ENCODE results near the gene TUBB3. TPM values are rescaled to one million over a fixed set of nuclear protein-coding genes. Genes with fewer than 3 reads are reported as not detected.

The TUBB3 gene
- total and polyA plus RNA-seq, 9 of the 15 experiments (the other 6 are each of a cell fraction or from before 2014, with no cell fraction given) = 0.18 to 12.5 (median 5.0) TPM

GRCh38 chr16:89954462-89954861 is 31.3 kb downstream of the TUBB3 start:
- peak overlapping the region in 1 of 2 experiments; percentile 2; a peak in 1 of 4 replicates for H3K9ac ChIP-seq (ENCODE audit: insufficient read depth in 1 of 2, low read depth in 2 of 2, low read length in 2 of 2)
- POLR2A ChIA-PET = interaction anchor here (0.6 to 2.4 kb wide), 4 partner anchors 9 to 79 kb away, joined by 3 to 11 read pairs (median 7); no protein-coding TSS in a partner anchor
- WGBS (ENCODE audit: insufficient coverage, low coverage, missing lambda C conversion rate) = 88% methylated on average over 15 of the region's 15 CpGs

More at GRCh38 chr16:89954462-89954861, 31.3 kb downstream of the TUBB3 start:
- H3K27ac ChIP-seq (ENCODE audit: extremely low read depth, low read depth, low read length) = no peak overlapping the region
- BruUV-seq (replicated peaks) = no TSS peak
- no peak overlapping the region for H3K4me2 ChIP-seq (ENCODE audit: insufficient read depth, low read length)
- in situ Hi-C loops (cut with MboI) (no loop called here), intact Hi-C loops (cut with micrococcal nuclease) (no loop called here)
- H3K4me3 ChIP-seq = no peak overlapping the region
- no peak for ATAC-seq
- H3K79me2 ChIP-seq (ENCODE audit: control insufficient read depth, insufficient read depth, low read length) = peaks cover 4% of the 10 kb centered on the region
- no peaks in the 10 kb centered on the region for H4K20me1 ChIP-seq (replicated peaks; ENCODE audit: control insufficient read depth, insufficient read depth, low read length)
- CTCF ChIA-PET (ENCODE audit: low intra/inter-chr PET ratio) = no interaction called here
- peaks cover 3% of the 10 kb centered on the region for H3K9me1 ChIP-seq (ENCODE audit: control insufficient read depth, insufficient read depth, low read length)
- H3K4me1 ChIP-seq (replicated peaks in 1 of 2; ENCODE audit: control insufficient read depth in 2 of 2, insufficient read depth in 2 of 2, low read length in 2 of 2) = peaks cover 0 to 26% of the 10 kb centered on the region in 2 experiments; a peak in 3 of 5 replicates
- H3K27me3 ChIP-seq (ENCODE audit: control insufficient read depth in 2 of 2, insufficient read depth in 2 of 2, low read length in 2 of 2) = no peaks in the 10 kb centered on the region
- H3K36me3 ChIP-seq (ENCODE audit: control insufficient read depth, insufficient read depth, low read length) = peaks cover 53% of the 10 kb centered on the region
- TF ChIP-seq UBTF (IDR thresholded peaks at IDR 0.05; ENCODE audit: borderline replicate concordance in 1 of 2, low read depth in 2 of 2, low read length in 2 of 2) = no peak
- TF ChIP-seq ZKSCAN1 (IDR thresholded peaks at IDR 0.05; ENCODE audit: low read depth, low read length) = peak; percentile 88
- no peaks in the 10 kb centered on the region for H3K9me3 ChIP-seq (replicated peaks; ENCODE audit: control insufficient read depth, insufficient read depth, low read depth, low read length)
- FAIRE-seq = no peak
- no peak overlapping the region for H2AFZ ChIP-seq (ENCODE audit: low read depth, low read length)
- DNase-seq (ENCODE audit: extremely low read depth in 1 of 4, low spot score in 3 of 4) = no peak

Measured in K562 (cell line).